K562 (cell line): Measurements from ENCODE around the gene TMED8.

Source experiments
- BACH1 ChIP-seq: fragments of 200-800 bp; sonication (Bioruptor generic); IDR thresholded peaks from 2 replicates; pipeline ENCODE4 v1.6.1; 2016; ENCODE audit warnings: missing genetic modification characterization, missing compliant biosample characterization
- CHD2 ChIP-seq: IDR thresholded peaks from 2 replicates; pipeline ENCODE4 v1.6.1; 2011; ENCODE audit warnings: low read depth, low read length
- CTCF ChIP-seq, 3 experiments: IDR thresholded peaks in 2 of 3; conservative IDR thresholded peaks in 1 of 3; 2 replicates each; pipeline ENCODE4 v1.5.1; 2011 to 2012; ENCODE audit warnings: low read length in 3 of 3, mild to moderate bottlenecking in 3 of 3, control low read depth in 2 of 3, improper control_type of control experiment in 1 of 3, inconsistent platforms in 1 of 3, low read depth in 1 of 3, mixed read lengths in 1 of 3, moderate library complexity in 1 of 3; ENCODE audit not compliant: insufficient read depth in 2 of 3
- HNRNPL ChIP-seq: fragments of 200-400 bp; formaldehyde crosslinking; IDR thresholded peaks from 2 replicates; pipeline ENCODE4 v1.6.1; 2017; ENCODE audit warnings: low read depth, mild to moderate bottlenecking, low read length
- HNRNPUL1 ChIP-seq: fragments of 200-400 bp; formaldehyde crosslinking; IDR thresholded peaks from 2 replicates; pipeline ENCODE4 v1.6.1; 2017; ENCODE audit warnings: low read length
- MAX ChIP-seq: sonication (generic); formaldehyde crosslinking; IDR thresholded peaks from 2 replicates; pipeline ENCODE4 v1.9.0; 2022; ENCODE audit warnings: mild to moderate bottlenecking, missing genetic modification reagents
- MIER1 ChIP-seq: fragments of 450-650 bp; IDR thresholded peaks from 2 replicates; pipeline ENCODE4 v1.6.1; 2016; ENCODE audit warnings: antibody characterized with exemption, mild to moderate bottlenecking, low read depth
- PCBP1 ChIP-seq: fragments of 200-400 bp; formaldehyde crosslinking; IDR thresholded peaks from 2 replicates; pipeline ENCODE4 v1.6.1; 2018; ENCODE audit warnings: mild to moderate bottlenecking, low read depth, low read length; ENCODE audit not compliant: poor library complexity, severe bottlenecking
- POLR2G ChIP-seq: fragments of 200-400 bp; formaldehyde crosslinking; IDR thresholded peaks from 2 replicates; pipeline ENCODE4 v1.6.1; 2017; ENCODE audit warnings: low read depth, mild to moderate bottlenecking, antibody characterized with exemption, low read length, moderate library complexity
- SMARCA4 ChIP-seq: fragments of 450-650 bp; IDR thresholded peaks from 2 replicates; pipeline ENCODE4 v1.6.1; 2016
- TARDBP ChIP-seq: fragments of 450-650 bp; IDR thresholded peaks from 2 replicates; pipeline ENCODE4 v1.6.1; 2016
- TBP ChIP-seq: optimal IDR thresholded peaks from 2 replicates; pipeline ENCODE3; 2011; ENCODE audit warnings: low read depth, low read length, improper control_type of control experiment
- TSHZ1 ChIP-seq: fragments of 250-450 bp; sonication (Bioruptor Pico); IDR thresholded peaks from 2 replicates; pipeline ENCODE4 v1.4.0; 2020; ENCODE audit warnings: mild to moderate bottlenecking, moderate library complexity
- ZNF398 ChIP-seq: fragments of 250-450 bp; sonication (Bioruptor Pico); IDR thresholded peaks from 2 replicates; pipeline ENCODE4 v1.8.0; 2021; ENCODE audit warnings: moderate library complexity, mild to moderate bottlenecking, inconsistent platforms

GRCh38 chr14:77301103-77301502 is 75.8 kb downstream of the TMED8 start:
- TF ChIP-seq CHD2 = no peak
- no peak for TF ChIP-seq MAX
- no peak for TF ChIP-seq HNRNPL
- TF ChIP-seq TARDBP = no peak
- no peak for TF ChIP-seq TBP
- TF ChIP-seq SMARCA4 = no peak
- TF ChIP-seq PCBP1 = no peak
- peak; percentile 75 to 85 (median 78) for TF ChIP-seq CTCF (IDR thresholded peaks at IDR 0.05 in 2 of 3, conservative IDR thresholded peaks at IDR 0.05 in 1 of 3; ENCODE audit: insufficient read depth in 2 of 3, low read depth in 1 of 3, low read length in 3 of 3)
- TF ChIP-seq TSHZ1 (CRISPR knock-in tag) = no peak
- TF ChIP-seq MIER1 = no peak
- no peak for TF ChIP-seq HNRNPUL1
- TF ChIP-seq BACH1 (tag) = no peak
- no peak for TF ChIP-seq POLR2G
- TF ChIP-seq ZNF398 (CRISPR knock-in tag) = no peak
